ENCODE data around the gene MUSK.
"Not testable (repeated sequence)": the region's sequence is repeated elsewhere in the genome, so short reads cannot be mapped to it uniquely, and the experiment has no call there.

MUSK gene

DNA sequence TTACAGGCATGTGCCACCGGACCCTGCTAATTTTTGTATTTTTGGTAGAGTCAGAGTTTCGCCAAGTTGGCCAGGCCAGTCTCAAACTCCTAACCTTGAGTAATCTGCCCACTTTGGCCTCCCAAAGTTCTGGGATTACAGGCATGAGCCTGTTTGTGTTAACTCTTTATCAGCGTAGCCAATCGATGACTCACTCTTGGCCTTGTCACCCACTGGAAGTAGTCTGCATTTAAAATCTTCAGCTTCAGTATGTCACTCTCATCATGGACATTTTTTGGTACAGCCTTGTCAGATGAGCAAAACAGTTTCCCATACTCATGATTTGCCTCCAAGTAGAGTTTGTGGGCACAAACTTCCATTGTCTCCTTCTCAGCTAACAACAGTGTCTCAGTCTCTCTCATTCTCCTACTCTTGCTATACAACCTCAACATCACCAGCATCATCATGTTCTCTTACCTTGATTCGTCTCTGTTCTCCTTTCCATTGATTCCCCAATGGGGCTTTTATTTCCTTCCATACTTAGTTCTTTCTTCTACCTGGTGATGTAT lies 22.5 kb downstream of the MUSK start:
- no peak for DNase-seq (ENCODE audit: extremely low read depth in 1 of 2, low read depth in 1 of 2)

DNA sequence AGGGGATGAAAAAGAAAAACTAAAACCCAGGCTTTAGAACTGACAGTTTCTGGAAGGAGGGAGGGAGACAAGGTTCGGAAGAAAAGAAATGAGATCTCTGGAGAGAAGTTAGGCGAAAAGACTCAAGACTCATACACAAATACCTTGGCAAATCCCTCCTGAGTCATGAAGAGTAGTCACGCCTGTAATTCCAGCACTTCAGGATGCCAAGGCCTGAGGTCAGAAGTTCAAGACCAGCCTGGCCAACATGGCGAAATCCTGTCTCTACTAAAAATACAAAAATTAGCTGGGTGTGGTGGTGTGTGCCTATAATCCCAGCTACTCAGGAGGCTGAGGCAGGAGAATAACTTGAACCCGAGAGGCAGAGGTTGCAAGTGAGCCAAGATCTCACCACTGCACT lies 27.3 kb downstream of the MUSK start:
- DNase-seq (ENCODE audit: extremely low read depth in 1 of 2, low read depth in 1 of 2) = not testable (repeated sequence)

DNA sequence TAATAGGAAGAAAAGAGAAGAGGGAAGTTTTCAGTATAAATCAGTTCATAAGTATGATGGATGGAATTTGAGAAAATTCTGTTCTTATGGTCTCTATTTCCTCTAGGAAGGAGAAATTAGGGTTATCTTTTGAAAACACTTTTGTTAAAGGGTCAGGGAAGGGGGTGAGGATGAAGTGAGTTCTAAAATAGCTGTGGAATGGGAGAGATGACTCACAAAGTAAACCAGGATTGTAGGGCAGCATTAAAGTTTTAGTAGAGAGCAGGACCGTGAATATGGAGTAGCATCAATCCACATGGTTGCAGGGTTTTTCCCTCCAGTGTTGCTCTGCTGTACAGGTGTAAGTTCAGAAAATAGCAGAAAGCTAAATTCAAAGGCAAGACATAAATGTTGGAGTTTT lies 32.4 kb downstream of the MUSK start:
- DNase-seq (ENCODE audit: extremely low read depth in 1 of 2, low read depth in 1 of 2) = no peak

DNA sequence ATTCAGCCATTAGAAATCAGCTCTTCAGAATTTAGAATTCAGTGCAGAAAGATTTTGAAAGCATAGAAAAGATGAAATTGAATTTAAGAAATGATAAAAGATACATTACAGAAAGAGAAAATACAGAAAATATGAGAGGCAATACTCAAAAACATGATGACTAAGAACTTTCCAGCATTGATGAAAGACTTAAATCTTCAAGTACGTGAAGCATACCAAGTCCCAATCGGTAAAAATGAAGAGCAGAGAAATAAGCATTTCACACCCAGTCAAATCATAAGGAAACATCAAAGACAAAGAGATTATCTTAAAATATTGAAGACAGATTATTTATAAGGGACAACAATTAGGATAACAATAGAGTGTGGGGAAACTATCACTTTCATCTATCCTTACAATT lies 35.1 kb downstream of the MUSK start:
- no peak for DNase-seq (ENCODE audit: extremely low read depth in 1 of 2, low read depth in 1 of 2)

DNA sequence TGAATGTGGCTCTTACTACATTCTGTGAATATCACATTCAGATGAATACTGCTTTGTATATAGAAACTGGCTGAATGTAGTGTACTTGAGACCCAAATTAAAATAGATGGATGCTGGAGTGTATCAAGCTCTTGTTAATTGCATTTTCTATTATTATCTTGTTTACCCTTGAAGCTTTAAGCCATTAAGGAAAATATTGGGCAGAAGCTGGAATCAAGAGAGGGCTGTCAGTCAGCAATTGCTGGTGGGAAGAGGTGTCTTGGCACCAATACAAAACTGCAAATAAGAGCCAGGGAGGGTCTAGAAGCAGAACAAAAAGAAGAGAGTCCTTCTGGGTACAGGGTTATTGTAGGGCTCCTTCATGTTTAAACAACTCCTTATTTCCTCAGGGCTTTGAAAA lies 38.8 kb downstream of the MUSK start:
- DNase-seq (ENCODE audit: extremely low read depth in 1 of 2, low read depth in 1 of 2) = no peak

DNA sequence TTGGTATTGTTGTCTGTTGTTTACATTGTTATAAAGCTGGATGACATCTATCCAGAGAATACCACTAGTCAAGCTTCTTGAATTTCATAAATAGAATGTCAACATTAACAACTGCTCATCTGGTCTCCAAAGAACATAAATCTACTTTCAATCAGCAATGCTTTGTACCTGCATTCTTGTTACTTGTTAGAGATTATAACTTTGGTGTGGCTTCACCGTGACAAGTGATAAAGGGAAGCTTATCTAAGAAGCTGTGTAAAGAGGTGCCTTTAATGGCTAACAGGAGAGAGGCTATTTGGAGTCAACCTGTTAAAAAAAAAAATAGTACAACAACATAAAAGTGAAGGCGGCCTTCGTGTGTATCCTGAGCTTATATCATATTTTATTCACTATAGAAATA lies 41.8 kb downstream of the MUSK start:
- no peak for DNase-seq (ENCODE audit: extremely low read depth in 1 of 2, low read depth in 1 of 2)

DNA sequence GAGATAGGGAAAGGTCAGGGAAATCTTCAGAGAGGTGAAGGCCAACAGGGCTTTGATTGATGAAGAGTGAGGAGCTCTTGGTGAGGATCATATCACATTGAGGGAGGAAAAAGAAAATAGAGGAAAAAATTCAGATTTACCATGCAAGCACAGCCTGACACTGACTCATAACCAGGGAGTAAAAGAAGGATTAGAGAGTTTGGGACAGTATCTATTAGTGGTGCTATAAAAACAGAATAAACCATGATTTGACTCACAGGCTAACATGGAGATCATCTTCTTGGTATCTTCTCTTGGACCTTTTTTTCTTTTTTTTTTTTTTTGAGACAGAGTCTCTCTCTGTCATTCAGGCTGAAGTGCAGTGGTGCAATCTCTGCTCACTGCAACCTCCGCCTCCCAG lies 44.4 kb downstream of the MUSK start:
- no peak for DNase-seq (ENCODE audit: extremely low read depth in 1 of 2, low read depth in 1 of 2)

DNA sequence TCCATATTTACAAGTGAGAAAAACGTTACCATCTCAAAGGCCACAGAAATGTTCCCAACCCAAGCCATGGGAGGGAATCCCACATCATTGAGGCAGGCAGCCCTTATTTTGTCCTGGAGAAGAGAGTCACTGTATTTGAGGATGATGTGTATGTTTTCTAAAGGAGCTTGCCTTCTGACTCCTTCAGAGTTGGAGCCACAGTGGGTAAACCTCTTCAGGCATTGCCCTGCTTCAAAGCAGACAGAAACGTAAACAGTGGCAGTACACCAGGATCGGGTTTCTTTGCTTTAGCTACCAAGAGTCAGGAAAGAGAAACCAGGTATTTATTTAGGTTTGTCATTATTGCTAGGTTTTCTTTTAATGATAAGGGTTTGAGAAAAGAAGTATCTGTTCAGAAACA lies 45.7 kb downstream of the MUSK start:
- DNase-seq (ENCODE audit: extremely low read depth in 1 of 2, low read depth in 1 of 2) = no peak

DNA sequence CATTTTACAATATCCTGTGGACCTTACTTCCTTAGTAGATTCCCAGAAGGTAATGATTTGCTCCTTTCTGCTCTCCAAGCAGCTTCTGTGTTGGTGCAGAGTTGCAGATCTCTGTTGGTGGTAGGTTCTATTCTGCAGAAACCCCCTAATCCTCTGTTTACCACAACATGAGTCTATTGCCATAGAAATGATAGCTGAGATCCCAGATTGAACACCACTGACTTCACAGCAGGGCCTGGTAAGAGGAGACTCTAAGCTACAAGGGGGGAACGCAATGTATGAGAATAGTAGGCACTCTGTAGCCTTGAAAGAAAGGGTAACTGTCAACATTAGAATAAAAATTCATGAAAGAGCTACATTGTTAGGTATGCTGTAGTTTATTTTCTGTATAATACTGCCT lies 59.5 kb downstream of the MUSK start:
- DNase-seq (ENCODE audit: extremely low read depth in 1 of 2, low read depth in 1 of 2) = no peak

DNA sequence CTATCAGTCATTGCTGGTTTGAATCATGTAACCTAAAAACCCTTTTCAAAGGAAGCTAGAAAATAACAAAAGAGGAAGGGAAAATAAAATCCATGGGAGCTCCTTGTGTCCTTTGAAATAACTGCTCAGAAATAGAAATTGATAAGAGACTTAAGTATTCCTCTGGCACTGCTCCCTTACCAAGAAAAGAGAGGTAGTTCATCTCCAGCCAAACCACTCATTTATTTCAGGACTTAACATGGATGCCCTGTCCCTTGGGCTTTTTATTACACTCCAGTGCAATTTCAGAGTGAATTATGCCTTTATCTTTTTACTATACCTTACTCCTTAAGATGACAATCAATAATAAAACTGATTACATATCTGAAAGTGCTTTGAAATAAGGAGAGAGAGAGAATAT lies 61.0 kb downstream of the MUSK start:
- DNase-seq (ENCODE audit: extremely low read depth in 1 of 2, low read depth in 1 of 2) = no peak

DNA sequence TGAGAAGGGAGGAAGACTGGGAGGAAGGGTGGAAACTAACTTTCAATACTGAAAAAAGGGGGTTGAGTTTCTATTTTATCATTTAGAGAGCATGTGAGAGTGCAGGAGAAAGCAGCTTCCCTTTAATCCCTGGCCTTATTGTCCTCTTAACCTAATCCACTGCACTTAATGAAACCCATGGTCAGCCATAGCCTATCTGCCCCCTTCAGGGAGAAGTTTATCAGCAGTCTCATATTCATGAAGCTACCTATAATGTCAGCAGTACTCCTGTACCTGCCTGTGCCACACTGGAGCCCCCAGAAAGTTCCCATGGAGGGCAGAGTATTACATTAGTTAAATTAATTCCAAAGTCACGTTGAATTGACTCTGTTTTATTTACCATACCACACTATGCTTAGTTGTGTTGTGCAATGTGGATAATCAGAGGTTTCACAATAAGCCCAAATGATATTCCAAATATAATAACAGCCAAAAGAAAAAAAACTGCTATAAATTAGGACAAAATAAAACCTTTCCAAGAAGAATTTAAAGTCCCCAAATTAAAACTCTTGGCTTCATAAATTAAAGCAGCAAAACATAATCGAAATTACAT lies 62.9 kb downstream of the MUSK start:
- no peak for DNase-seq (ENCODE audit: extremely low read depth in 1 of 2, low read depth in 1 of 2)

DNA sequence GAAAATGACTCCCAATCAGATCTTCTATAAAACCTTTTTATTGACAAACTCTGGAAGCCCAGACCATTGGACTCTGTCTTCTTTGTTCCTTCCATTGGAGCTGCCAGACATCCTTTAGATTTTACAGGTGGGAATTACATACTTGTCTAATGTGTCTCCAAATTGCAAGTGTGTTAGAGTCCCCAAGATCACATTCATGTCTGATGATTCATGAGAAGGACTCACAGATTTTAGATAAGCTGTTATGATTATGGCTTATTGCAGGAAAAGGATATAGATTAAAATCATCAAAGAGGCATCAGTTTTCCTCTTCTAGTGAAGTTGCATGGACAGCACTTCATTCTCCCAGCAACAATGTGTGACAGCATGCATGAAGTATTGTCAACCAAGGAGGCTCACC lies 70.4 kb downstream of the MUSK start:
- no peak for DNase-seq (ENCODE audit: extremely low read depth in 1 of 2, low read depth in 1 of 2)

DNA sequence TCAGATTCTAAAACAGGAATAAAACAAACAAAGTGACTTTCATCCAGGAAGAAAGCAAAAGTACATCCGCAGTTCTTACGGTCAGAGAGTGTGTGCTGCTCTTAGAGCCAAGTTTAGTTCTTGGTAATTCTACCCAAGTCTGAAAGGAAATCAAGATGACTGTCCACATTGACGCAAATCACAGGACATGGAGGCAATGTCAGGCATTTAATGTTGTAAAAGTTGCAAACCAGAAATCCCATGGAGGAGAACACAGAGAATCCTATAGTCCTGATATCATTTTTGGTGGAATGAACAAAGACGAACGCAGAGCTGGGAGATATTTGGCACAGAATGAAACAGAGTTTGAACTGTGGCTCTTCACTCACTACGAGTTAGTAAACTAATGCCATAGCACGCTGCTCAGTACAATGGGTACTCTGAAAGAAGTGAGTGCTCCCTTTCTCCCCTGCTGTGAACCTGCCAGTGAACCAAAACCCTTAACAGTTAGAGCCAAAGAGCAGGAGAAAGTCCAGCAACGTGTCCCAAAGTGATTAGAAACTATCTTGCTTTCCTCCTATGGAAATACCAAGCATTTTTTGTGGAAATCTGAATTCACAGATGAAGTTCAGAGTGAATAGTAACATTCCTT lies 74.3 kb downstream of the MUSK start:
- no peak for DNase-seq (ENCODE audit: extremely low read depth in 1 of 2, low read depth in 1 of 2)

DNA sequence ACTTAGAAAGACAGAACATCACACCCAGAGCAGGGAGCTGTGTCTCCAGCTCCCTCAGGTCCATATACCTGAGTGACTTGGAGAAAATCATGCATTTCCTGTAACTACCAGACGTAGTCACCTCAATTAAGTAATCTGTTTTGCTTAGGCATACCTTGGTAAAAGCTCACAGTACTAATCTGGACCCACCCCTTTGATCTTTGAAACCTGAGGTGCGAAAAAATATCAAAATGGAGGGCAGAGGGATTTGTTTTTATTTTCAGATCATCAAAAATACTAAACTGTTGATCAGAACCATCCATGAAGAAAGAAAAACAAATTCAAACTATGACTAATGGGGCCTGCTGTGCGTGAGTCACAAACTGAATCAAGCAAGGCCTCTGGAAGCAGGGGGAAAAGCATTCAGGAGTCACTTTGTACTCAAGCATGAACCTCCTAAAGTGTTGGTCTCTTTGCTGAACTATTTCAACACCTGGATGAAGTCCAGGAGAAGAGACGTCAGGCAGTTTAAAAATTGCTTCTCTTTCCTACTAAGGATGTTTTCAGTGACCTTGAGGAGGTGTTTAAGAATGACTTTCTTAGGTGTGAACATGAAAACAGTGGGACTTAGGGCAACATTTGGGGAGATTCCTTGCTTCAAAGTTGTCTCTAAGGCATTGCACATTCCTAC lies 76.3 kb downstream of the MUSK start:
- DNase-seq (ENCODE audit: extremely low read depth in 1 of 2, low read depth in 1 of 2) = no peak

DNA sequence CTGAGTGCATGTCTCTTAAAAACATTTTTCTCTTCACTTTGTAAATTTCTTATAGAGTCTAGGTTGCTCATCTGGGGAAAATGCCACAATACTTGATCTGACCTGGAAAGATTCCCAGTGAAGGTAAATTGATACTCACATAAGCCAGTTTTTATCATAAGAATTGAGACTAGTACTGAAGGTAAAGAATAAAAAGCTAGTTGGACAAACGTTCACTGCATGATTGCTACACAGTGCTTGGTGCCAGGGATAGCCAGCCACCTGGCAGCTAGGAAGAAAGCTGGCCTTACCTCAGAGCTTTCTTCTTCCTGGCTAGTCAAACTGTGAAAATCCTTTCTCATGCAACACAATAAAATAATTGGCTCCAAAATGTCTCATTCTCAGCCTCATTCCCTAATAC lies 77.1 kb downstream of the MUSK start:
- DNase-seq (ENCODE audit: extremely low read depth in 1 of 2, low read depth in 1 of 2) = no peak

DNA sequence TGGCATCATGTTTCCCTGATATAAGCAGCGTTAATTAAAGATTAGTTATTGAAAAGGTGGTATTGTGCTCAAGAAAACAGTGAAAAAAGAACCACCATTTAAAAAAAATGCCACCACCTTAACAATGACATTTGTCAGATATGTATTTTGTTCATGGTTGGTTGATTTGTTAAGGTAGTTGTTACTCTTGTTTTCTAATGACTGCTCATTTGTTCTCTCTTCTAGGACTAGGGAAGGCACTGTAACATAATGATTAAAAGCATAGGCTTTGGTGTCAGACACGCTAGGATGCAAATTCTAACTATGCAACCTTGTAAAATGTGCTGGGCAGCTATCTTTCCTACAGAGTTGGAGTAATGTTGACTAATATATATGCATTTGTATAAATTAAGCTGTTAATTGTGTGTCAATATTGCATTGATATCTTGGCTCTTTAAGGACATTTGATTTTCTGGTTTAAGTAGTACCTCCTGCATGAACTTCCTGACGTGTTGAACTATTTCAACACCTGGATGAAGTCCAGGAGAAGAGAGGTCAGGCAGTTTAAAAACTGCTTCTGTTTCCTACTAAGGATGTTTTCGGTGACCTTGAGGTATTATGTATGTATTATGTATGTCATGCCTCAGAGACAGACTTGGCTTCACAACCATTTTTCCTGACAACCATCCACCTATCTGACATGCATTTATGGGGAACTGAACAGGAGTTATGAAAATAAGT lies 77.8 kb downstream of the MUSK start:
- DNase-seq (ENCODE audit: extremely low read depth in 1 of 2, low read depth in 1 of 2) = no peak

DNA sequence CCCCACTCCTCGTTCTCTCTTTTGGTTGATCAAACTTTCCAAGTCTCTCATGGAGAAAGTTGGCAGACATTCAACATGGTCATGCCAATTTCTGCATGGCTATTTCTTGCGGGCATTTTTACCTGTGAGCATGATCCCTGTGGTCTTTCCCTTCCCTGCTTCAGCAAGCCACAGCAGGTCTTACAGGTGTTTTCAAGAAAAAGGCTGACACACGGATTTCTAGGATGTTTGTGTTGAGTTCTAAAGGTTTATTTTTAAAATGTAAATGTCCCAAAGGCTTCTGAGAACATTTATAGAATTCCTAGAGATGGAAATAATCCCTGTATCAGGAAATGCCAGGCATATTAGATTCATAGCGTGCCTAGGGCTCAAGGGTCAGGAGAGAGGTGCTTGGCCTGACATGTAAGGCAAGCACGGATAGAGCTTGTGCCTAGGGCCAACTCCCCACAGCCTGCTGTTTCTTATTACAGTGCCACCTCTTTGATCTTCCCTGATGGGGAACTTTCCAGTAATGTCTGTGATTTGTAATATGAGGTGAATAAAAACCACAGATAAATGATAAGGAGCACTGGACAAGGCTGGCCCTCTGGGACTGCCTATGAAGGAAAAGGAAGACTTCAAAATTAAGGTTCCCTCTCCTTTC lies 79.8 kb downstream of the MUSK start:
- no peak for DNase-seq (ENCODE audit: extremely low read depth in 1 of 2, low read depth in 1 of 2)

DNA sequence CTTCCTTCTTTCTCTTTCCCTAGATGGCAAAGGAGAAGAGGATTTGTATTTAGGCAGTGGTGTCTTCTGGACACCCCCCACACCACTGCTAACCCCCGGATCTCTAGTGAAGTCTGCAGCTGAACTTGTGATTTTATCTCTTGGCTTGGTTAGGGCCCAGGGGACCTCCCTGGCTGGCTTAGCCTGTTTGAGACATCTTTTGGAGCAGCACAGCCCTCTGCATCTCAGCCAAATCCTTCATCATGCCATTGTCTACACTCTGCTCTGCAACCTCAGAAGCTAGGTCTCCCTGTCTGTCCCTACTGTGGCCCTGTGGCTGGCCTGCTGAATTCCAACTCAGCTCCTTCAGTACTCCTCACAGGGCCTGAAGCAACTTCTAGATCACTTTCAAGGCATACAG lies 81.7 kb downstream of the MUSK start:
- no peak for DNase-seq (ENCODE audit: extremely low read depth in 1 of 2, low read depth in 1 of 2)

DNA sequence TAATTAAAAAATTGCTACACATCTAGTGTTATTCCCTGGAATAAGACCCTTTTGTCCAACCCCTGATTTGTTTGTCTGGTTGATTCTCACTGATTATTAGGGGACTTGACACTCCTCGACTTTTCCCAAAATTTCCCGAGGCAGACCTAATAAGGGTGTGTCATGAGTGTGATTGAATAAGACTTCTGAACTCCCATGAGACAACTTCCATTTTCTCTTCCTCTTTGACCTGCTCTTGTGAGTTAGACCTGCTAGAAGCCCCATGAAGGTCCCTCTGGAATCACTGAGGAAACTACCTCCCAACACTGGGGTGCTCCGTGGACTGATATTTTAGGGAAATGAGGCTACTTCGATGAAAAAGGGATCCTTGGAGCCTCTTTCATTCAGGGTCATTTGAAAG lies 83.4 kb downstream of the MUSK start:
- DNase-seq (ENCODE audit: extremely low read depth in 1 of 2, low read depth in 1 of 2) = no peak

DNA sequence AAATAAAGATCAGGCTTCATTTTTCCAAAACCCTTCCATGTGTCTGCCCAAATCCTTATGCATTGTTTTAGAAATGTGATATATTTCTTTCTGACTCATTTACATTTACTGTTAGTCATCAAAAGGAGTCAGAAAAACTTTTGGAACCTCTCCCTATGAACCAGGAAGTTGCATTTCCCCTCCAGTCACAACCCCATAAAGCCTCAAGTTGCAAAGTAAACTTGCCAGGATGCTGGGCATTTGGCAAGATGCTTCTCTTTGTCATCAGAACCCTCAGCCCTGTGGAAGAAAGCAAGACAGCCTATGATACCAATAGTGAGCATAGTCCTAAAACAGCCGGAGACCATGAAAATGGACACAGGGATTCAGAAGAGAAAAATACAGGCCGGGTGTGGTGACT lies 84.2 kb downstream of the MUSK start:
- DNase-seq (ENCODE audit: extremely low read depth in 1 of 2, low read depth in 1 of 2) = no peak

DNA sequence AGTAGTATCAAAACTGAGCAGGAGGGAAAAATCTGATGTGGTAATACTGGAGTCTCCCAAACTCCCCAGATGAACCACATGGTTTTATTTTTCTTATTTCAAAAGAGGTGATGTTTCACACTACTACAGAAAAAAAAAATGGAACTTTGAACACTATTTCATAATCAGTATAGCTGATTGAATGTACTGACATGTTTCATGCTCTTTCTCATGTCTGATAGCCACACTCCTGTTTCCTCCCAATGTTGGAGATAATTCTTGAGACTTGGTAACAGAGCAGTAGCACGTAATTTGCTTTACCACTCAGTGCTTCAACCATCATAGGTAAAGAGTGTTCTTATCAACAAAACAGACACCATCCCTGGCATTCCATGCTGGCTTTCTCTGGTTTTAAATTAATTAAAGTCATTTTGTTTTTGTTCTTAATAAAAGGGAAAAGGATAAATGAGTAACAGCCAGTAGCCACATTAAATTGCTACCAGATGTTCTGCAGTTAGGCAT lies 85.2 kb downstream of the MUSK start:
- DNase-seq (ENCODE audit: extremely low read depth in 1 of 2, low read depth in 1 of 2) = no peak

Data from activated CD8-positive, alpha-beta memory T cell treated with anti-CD3 and anti-CD28 coated beads for 1 hour (primary cell).